Keratinocyte (primary cell): ENCODE measurements around the gene DLAT. TPM values are rescaled to one million over a fixed set of nuclear protein-coding genes. Genes with fewer than 3 reads are reported as not detected.

Source experiments
- DNase-seq: peaks from one replicate; pipeline ENCODE4 v3.0.0-alpha.2; 2011; ENCODE audit warnings: low read depth, missing footprints, low spot score
- FAIRE-seq: peaks from 2 replicates; lab custom pipeline; 2011; peaks lifted over from hg19 to GRCh38; lab: Jason Lieb, UNC
- H2AFZ ChIP-seq: 2 replicates; pipeline ENCODE4 v1.6.0; 2012; ENCODE audit warnings: low read length, control low read depth, inconsistent platforms; ENCODE audit not compliant: control insufficient read depth
- H3K27ac ChIP-seq: 2 replicates; pipeline ENCODE4 v1.5.1; 2011; ENCODE audit warnings: low read length; ENCODE audit not compliant: control insufficient read depth, insufficient read depth
- H3K27me3 ChIP-seq: 3 replicates; pipeline ENCODE4 v1.6.0; 2011; ENCODE audit warnings: low read length; ENCODE audit not compliant: control insufficient read depth, insufficient read depth; ENCODE audit errors: extremely low read depth
- H3K36me3 ChIP-seq, 2 experiments: 2 replicates in 1 of 2; 3 replicates in 1 of 2; pipeline ENCODE4 v1.5.1; 2011; ENCODE audit warnings: low read length in 2 of 2, mild to moderate bottlenecking in 1 of 2; ENCODE audit not compliant: control insufficient read depth in 2 of 2, insufficient read depth in 2 of 2; ENCODE audit errors: extremely low read depth in 1 of 2
- H3K4me1 ChIP-seq: 3 replicates; pipeline ENCODE4 v1.5.1; 2011; ENCODE audit warnings: low read length; ENCODE audit not compliant: control insufficient read depth, insufficient read depth; ENCODE audit errors: extremely low read depth
- H3K4me2 ChIP-seq: 3 replicates; pipeline ENCODE4 v1.6.0; 2011; ENCODE audit warnings: low read depth, low read length; ENCODE audit not compliant: control insufficient read depth, insufficient read depth; ENCODE audit errors: extremely low read depth
- H3K4me3 ChIP-seq, 3 experiments: fragments of 200-600 bp in 1 of 3; sonication (generic) in 1 of 3; 2 replicates in 2 of 3; 3 replicates in 1 of 3; pipeline ENCODE4 v1.5.1; 2011 to 2016; ENCODE audit warnings: low read length in 3 of 3, mild to moderate bottlenecking in 3 of 3, control low read depth in 2 of 3, inconsistent platforms in 1 of 3, low read depth in 1 of 3, mixed read lengths in 1 of 3, mixed run types in 1 of 3, moderate library complexity in 1 of 3; ENCODE audit not compliant: control insufficient read depth in 2 of 3, insufficient read depth in 2 of 3; ENCODE audit errors: extremely low read depth in 1 of 3
- H3K79me2 ChIP-seq: 2 replicates; pipeline ENCODE4 v1.6.0; 2012; ENCODE audit warnings: low read length; ENCODE audit not compliant: control insufficient read depth, insufficient read depth
- H3K9ac ChIP-seq: 3 replicates; pipeline ENCODE4 v1.6.0; 2011; ENCODE audit warnings: low read length; ENCODE audit not compliant: control insufficient read depth, insufficient read depth; ENCODE audit errors: extremely low read depth
- H3K9me1 ChIP-seq: 3 replicates; pipeline ENCODE4 v1.6.0; 2011; ENCODE audit warnings: low read length; ENCODE audit not compliant: control insufficient read depth, insufficient read depth; ENCODE audit errors: extremely low read depth
- H3K9me3 ChIP-seq: 2 replicates; pipeline ENCODE4 v1.5.1; 2012; ENCODE audit warnings: low read depth, low read length; ENCODE audit not compliant: control insufficient read depth
- H4K20me1 ChIP-seq: 3 replicates; pipeline ENCODE4 v1.6.0; 2011; ENCODE audit warnings: low read length; ENCODE audit not compliant: control insufficient read depth, insufficient read depth; ENCODE audit errors: extremely low read depth
- CTCF ChIP-seq, 3 experiments: IDR thresholded peaks in 1 of 3; conservative IDR thresholded peaks in 1 of 3; optimal IDR thresholded peaks in 1 of 3; 2 replicates in 2 of 3; 3 replicates in 1 of 3; pipeline versions ENCODE3 to v1.5.1; 2011; ENCODE audit warnings: low read length in 3 of 3, mild to moderate bottlenecking in 3 of 3, moderate library complexity in 2 of 3, control low read depth in 1 of 3, inconsistent platforms in 1 of 3; ENCODE audit not compliant: insufficient read depth in 2 of 3; ENCODE audit errors: extremely low read depth in 1 of 3
- EZH2 ChIP-seq: IDR thresholded peaks from one replicate; pipeline ENCODE4 v1.6.1; 2012; ENCODE audit warnings: inconsistent platforms, mild to moderate bottlenecking, low read length, moderate library complexity
- dilution Hi-C: fragments of 300-500 bp; cut with MboI; formaldehyde crosslinking; loops from one replicate; pipeline ENCODE4 v1.7.0; 2020; ENCODE audit warnings: low sequenced_read_pairs; ENCODE audit not compliant: extremely low pct_ligation_motif_present
- polyA plus RNA-seq, 5 experiments: library from polyadenylated mRNA; depleted of rRNA in 3 of 5; stranded (reverse) in 3 of 5; stranded (forward) in 1 of 5; unstranded in 1 of 5; fragments of >200 nt; gene quantifications; 1 replicate in 1 of 5; 2 replicates in 3 of 5; 3 replicates in 1 of 5; pipeline versions ENCODE4 v1.2.1 to v1.2.3, GENCODE V29; 2011 to 2012; ENCODE audit warnings: missing spikeins in 2 of 5, low read depth in 1 of 5, low replicate concordance in 1 of 5

The DLAT gene
- polyA plus RNA-seq, 1 donor (not counting 4 experiments of a cell fraction or from before 2014, with no cell fraction given): 41.9 TPM

DNA sequence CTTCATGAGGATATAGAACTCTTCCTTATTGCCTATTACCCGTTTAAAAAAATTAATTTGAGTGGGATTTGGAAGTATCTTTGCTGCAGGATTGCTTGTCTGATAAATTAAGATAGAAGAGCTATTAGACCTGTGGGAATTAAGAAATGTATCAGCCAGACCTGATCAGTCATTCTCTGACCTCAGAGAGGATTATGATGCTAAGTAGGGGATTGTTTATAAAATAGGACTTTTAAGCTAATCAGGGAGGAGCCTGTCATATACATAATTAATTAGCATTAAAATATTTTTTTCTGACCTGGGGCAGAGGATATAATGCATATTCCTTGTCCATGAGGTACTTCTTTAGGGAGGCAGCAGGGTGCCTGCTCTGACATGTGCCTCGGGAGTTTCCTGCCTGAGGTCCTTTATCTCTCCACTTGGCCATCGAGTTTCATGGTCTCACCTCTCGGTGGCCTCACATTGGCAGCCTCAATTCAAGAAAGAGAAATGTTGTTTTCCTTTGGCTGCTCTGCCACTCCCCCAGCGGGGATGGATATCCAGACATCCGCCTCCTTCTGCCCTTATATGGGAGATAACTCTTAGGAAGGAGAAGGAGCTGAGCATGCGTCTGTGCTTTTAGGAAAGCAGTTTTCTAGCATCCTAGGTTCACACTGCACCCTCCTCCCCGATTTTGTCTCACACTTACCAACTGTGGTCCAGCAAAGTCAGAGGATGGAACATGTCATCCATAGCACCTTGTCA, 47.0 kb upstream of the DLAT start:
- peak overlapping the region; percentile 76 for H2AFZ ChIP-seq
- H3K9ac ChIP-seq: peak overlapping the region; percentile 72
- H3K9me3 ChIP-seq: no peaks in the 10 kb centered on the region
- H3K4me3 ChIP-seq: peak overlapping the region; percentile 65 to 76 (median 66)
- no peaks in the 10 kb centered on the region for H4K20me1 ChIP-seq
- H3K27me3 ChIP-seq: no peaks in the 10 kb centered on the region
- DNase-seq (no peak), FAIRE-seq (peak; percentile 73)
- H3K27ac ChIP-seq: peak overlapping the region; percentile 22
- no peaks in the 10 kb centered on the region for H3K9me1 ChIP-seq
- H3K4me2 ChIP-seq: peak overlapping the region; percentile 83
- TF ChIP-seq CTCF (optimal IDR thresholded peaks at IDR 0.05 in 1 of 3, IDR thresholded peaks at IDR 0.05 in 1 of 3, conservative IDR thresholded peaks at IDR 0.05 in 1 of 3; ENCODE audit: extremely low read depth in 1 of 3, insufficient read depth in 2 of 3, low read length in 3 of 3): no peak
- TF ChIP-seq EZH2: no peak
- H3K36me3 ChIP-seq: peaks cover 0 to 7% of the 10 kb centered on the region in 2 experiments
- peaks cover 38% of the 10 kb centered on the region for H3K4me1 ChIP-seq
- dilution Hi-C loops: no loop called here
- H3K79me2 ChIP-seq: no peaks in the 10 kb centered on the region

DNA sequence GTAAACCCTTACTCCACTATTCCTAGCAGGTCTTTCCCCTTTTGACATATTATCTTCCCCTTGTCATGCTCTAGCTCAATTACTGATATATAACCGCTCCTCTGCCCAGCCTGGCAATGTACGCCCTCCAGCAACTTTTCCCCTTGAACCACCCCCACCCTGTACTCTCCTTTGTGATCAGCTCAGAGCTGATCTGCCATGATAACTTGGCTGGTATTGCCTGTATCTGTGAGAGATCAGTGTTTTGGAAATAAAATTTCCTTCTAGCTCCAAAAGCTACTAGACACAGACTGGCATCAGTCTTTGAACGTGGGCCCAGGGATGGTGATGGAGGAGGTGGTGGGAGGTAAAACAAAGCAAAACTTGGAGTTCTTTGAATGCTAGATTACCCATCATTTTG, 45.1 kb upstream of the DLAT start:
- DNase-seq: no peak
- H3K9me3 ChIP-seq: no peaks in the 10 kb centered on the region
- FAIRE-seq: no peak
- no peak overlapping the region for H3K27ac ChIP-seq
- dilution Hi-C loops: no loop called here
- H3K9ac ChIP-seq: no peak overlapping the region
- H3K27me3 ChIP-seq: no peaks in the 10 kb centered on the region
- no peak for TF ChIP-seq CTCF (optimal IDR thresholded peaks at IDR 0.05 in 1 of 3, IDR thresholded peaks at IDR 0.05 in 1 of 3, conservative IDR thresholded peaks at IDR 0.05 in 1 of 3; ENCODE audit: extremely low read depth in 1 of 3, insufficient read depth in 2 of 3, low read length in 3 of 3)
- no peak for TF ChIP-seq EZH2
- H3K36me3 ChIP-seq: peaks cover 0 to 10% of the 10 kb centered on the region in 2 experiments
- H3K4me3 ChIP-seq: no peak overlapping the region
- no peaks in the 10 kb centered on the region for H3K9me1 ChIP-seq
- no peak overlapping the region for H3K4me2 ChIP-seq
- H3K4me1 ChIP-seq: peaks cover 36% of the 10 kb centered on the region
- H2AFZ ChIP-seq: no peak overlapping the region
- H4K20me1 ChIP-seq: no peaks in the 10 kb centered on the region
- no peaks in the 10 kb centered on the region for H3K79me2 ChIP-seq
